LHCN-M2 (cell line): ENCODE measurements around the gene HOXD10. TPM values are rescaled to one million over a fixed set of nuclear protein-coding genes. Genes with fewer than 3 reads are reported as not detected.

Experiments used
- DNase-seq: peaks from one replicate; pipeline ENCODE4 v3.0.0-alpha.2; 2012; ENCODE audit warnings: low read depth
- total RNA-seq: library from RNA; depleted of rRNA; stranded (reverse); fragments of >200 nt; gene quantifications from 2 replicates; pipeline ENCODE4 v1.2.3, GENCODE V29; 2014; rRNA removed

HOXD10 gene
- total RNA-seq, 1 experiment from 2014 or later, result not detected

DNA sequence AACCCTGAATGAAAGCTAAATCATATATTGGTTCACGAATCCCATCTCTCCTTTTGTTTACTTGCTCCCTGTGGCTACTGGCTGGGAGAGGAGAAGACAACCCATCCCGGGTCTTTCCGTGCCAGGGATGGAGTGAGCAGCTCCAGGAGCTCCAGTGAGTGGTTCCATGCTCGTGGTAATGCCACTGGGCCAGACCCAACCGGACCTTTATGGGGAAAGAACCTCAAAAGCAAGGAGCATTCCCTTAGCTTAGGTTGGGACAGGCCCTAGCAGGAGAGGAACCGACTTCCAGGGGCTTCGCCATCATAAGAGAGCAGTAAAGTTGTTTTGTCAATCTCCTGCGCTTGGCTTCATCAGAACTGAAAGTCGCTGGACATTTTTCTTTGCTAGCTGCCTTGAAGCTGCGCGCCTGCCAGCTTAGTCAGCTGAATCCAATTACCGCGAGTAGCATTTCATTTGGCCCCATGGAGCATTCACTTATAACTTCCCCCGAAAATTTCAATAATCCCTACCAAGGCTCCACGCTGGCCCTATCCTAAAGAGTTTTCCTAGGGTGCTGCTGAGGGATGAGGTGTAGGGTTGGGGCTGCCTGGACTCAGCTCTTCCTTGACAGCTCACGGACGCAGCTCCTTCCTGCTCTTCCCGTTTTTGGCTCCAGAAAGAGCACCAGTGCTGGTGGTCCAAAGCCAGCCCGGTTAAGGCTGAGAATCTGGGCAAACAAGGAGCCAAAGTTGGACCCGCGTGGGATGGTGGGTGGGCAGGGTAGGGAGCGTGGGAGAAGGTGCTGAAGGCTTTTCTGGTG is 45.4 kb downstream of the HOXD10 start:
- peak; percentile 27 for DNase-seq

- no peak for DNase-seq
Measured at GRCh38 chr2:176162911-176163671, 46.5 kb downstream of the HOXD10 start.

- no peak for DNase-seq
Measured at GRCh38 chr2:176163672-176164056, 47.1 kb downstream of the HOXD10 start.

DNA sequence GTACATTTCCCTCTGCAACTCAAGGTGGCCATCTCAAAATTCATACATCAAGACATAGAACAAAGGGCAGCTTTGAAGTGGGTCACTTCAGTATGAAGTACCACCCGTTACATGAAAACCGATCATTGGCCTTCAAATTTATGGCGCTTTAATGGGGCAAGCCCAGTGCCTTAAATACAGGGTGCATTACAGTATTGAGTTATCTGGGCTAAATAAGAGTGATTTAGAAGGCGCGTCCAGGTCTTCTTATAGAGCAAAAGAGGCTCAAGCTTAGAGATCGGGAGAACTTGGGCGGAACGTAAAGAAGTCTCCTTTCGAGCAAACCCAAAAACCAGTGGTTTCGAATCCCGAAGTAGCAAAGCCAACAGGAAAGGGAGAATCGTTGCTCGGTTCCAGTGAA is 47.6 kb downstream of the HOXD10 start:
- no peak for DNase-seq

- no peak for DNase-seq
Measured at GRCh38 chr2:176164611-176165369, 48.2 kb downstream of the HOXD10 start.

DNA sequence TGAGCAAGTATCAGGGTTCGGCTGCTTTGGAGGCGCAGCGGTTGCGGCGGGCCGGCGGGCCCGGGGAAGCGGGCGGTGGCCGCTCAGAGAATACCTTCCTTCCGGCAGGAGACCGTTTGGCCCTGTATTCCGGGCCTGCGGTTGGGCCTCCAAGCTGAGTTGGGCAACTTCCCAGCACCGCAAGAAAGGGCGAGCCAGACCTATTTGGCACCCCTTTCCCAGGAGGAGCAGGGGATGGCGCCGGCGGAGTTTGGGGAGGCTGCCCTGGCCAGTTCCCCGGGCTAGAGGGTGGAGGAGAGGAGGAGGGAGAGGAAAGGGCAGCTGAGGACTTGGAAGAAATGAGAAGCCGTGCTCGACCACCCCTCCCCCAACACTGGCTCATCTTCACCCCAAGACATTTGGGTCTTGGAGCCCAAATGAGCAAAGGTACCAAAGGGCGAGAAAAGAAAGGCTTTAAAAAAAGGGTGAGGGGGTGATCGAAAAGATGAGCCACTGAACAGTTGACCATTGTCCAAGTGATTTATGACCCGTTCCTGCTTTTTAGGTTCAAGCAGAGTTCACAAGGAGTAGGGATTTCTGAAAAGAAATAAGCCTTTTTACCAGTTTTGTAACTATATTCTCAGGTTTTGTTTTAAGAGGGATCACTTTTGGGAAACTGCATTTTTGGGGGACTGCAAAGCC is 48.9 kb downstream of the HOXD10 start:
- DNase-seq, result no peak

DNA sequence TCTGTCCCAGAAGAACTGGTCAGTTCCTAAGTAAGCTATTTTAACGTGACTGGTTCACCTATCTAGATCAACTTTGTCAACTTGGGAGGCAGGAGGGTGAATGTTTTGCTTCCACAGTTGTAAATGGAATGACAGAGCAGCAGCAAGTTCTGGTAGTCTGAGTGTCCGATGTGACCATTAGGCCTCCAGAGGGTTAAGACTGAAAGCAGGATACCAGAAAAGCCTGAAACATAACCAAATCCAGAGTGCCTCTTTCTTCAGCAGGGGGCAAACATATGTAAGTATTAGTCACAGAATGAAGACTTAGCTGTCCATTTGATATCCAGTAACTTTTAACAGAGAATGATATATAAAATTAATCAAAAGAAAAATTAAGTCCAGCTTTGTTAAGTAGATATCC is 49.7 kb downstream of the HOXD10 start:
- DNase-seq, result no peak

DNA sequence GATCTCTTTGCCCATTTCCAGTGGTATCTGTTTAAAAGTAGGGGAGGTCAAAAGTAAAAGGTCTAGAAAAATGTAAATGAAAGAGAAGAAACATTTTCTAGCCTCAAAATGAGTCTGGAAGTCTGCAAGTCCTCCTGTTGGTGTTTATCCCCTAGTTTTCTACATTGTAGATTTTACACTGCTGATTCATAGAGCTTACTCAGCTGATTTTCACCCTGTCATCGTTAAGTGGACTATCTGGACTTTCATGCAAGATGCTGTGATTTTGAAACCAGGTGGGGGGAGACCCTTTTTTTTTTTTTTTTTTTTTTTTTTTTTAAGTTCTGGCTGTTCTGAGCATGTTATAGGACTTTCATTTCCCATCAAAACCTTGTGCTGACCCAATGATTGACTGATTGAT is 50.8 kb downstream of the HOXD10 start:
- no peak for DNase-seq

GRCh38 chr2:176169181-176169580 is 52.6 kb downstream of the HOXD10 start:
- DNase-seq, result no peak

Other genes with a start within 250 kb of the HOXD10 start
- gene LNPK, start 114.5 kb upstream of the HOXD10 start, total RNA-seq, result 46.0 and 71.8 TPM in 2 replicates
- not detected in 2 replicates for gene EVX2, start 32.8 kb upstream of the HOXD10 start, total RNA-seq
- gene HOXD13, start 24.1 kb upstream of the HOXD10 start, total RNA-seq, result not detected in 2 replicates
- not detected in 2 replicates for gene HOXD12, start 17.0 kb upstream of the HOXD10 start, total RNA-seq
- not detected in 2 replicates for gene HOXD11, start 9.5 kb upstream of the HOXD10 start, total RNA-seq
- gene HOXD9, start 5.9 kb downstream of the HOXD10 start, total RNA-seq, result 0.06 TPM in 1 of 2 replicates, not detected in the other
- 0.58 and 1.4 TPM in 2 replicates for gene HOXD8, start 12.9 kb downstream of the HOXD10 start, total RNA-seq
- not detected in 2 replicates for gene HOXD4, start 34.8 kb downstream of the HOXD10 start, total RNA-seq
- gene HOXD3, start 40.5 kb downstream of the HOXD10 start, total RNA-seq, result not detected in 2 replicates
- not detected in 2 replicates for gene HOXD1, start 71.9 kb downstream of the HOXD10 start, total RNA-seq
- gene MTX2, start 152.7 kb downstream of the HOXD10 start, total RNA-seq, result 32.3 and 37.8 TPM in 2 replicates